ENCODE data around the gene TEX22.

DNA sequence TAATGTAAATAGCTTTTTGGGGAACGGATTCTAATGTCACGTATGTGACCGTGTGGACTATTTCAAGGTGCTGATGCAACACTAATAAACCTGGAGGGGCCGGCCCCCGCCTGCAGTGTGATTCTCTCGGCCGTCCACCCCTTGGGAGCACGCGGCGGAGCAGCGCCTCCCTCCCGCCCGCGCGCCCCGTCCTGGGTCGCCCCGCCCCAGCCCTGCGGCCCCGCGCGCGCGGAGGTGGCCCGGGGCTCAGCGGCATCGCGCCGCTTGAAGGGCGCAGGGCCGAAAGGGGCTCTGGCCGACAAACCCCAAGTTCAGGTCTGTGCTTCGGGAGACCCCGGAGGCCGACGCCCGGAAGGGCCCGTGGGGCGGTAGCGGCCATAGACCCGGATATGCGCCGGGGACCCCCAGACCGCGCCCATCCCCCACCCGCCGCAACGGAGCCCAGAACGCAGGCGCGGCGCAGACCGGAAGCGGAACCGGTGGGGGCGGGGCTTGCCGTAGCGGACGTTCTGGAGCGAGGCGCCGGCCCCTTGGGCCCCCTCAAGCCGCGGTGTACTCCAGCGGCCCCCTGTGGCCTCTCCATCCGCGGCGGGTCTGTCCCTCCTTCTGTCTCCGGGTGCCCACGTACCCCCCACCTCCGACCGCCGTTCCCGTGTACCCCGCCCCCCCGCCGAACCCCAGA lies at the start of gene TEX22:
- peak; percentile 93 for TF ChIP-seq ZBTB7A (IDR thresholded peaks at IDR 0.05; ENCODE audit: low read depth)
- no peak for TF ChIP-seq CREB1 (IDR thresholded peaks at IDR 0.05; ENCODE audit: low read depth)
- no peak for TF ChIP-seq EGR1 (IDR thresholded peaks at IDR 0.05)
- TF ChIP-seq, protein P1, sequence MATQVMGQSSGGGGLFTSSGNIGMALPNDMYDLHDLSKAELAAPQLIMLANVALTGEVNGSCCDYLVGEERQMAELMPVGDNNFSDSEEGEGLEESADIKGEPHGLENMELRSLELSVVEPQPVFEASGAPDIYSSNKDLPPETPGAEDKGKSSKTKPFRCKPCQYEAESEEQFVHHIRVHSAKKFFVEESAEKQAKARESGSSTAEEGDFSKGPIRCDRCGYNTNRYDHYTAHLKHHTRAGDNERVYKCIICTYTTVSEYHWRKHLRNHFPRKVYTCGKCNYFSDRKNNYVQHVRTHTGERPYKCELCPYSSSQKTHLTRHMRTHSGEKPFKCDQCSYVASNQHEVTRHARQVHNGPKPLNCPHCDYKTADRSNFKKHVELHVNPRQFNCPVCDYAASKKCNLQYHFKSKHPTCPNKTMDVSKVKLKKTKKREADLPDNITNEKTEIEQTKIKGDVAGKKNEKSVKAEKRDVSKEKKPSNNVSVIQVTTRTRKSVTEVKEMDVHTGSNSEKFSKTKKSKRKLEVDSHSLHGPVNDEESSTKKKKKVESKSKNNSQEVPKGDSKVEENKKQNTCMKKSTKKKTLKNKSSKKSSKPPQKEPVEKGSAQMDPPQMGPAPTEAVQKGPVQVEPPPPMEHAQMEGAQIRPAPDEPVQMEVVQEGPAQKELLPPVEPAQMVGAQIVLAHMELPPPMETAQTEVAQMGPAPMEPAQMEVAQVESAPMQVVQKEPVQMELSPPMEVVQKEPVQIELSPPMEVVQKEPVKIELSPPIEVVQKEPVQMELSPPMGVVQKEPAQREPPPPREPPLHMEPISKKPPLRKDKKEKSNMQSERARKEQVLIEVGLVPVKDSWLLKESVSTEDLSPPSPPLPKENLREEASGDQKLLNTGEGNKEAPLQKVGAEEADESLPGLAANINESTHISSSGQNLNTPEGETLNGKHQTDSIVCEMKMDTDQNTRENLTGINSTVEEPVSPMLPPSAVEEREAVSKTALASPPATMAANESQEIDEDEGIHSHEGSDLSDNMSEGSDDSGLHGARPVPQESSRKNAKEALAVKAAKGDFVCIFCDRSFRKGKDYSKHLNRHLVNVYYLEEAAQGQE (IDR thresholded peaks at IDR 0.05; ENCODE audit: low read depth): 0 out of 2 replicates have a peak, but pooled peaks have one; percentile 20
- TF ChIP-seq RAD21 (IDR thresholded peaks at IDR 0.05; ENCODE audit: low read depth): peak; percentile 1; the same call in 1 of the 2 replicates
